ENCODE results near the gene SLFN13. TPM values are rescaled to one million over a fixed set of nuclear protein-coding genes. Genes with fewer than 3 reads are reported as not detected.
A peak's percentile ranks its signal among the peaks of the same experiment; 100 is the strongest.

The SLFN13 gene
- total and polyA plus RNA-seq, 2 donors (not counting 1 experiment from before 2014, with no cell fraction given) = 1.3 to 2.0 TPM

GRCh38 chr17:35449371-35449931, 885 bp upstream of the SLFN13 start:
- H3K9ac ChIP-seq (ENCODE audit: insufficient read depth, low read length) = no peak overlapping the region
- DNase-seq (ENCODE audit: low read depth in 2 of 2) = peak; percentile 38 to 40
- peak; percentile 51 for TF ChIP-seq EZH2 (IDR thresholded peaks at IDR 0.05; ENCODE audit: low read length, missing control alignments)
- no peak for TF ChIP-seq CTCF (conservative IDR thresholded peaks at IDR 0.05 in 1 of 2, IDR thresholded peaks at IDR 0.05 in 1 of 2; ENCODE audit: low read depth in 1 of 2, low read length in 2 of 2)
- H3K4me1 ChIP-seq (ENCODE audit: control insufficient read depth, extremely low read depth, insufficient read depth, low read length) = no peaks in the 10 kb centered on the region
- no peaks in the 10 kb centered on the region for H3K79me2 ChIP-seq (ENCODE audit: control insufficient read depth, insufficient read depth, low read length)
- H3K27me3 ChIP-seq (ENCODE audit: control insufficient read depth, insufficient read depth, low read length) = peaks cover 6% of the 10 kb centered on the region
- no peaks in the 10 kb centered on the region for H3K9me3 ChIP-seq (ENCODE audit: control insufficient read depth, insufficient read depth, low read depth, low read length)
- no peak overlapping the region for H3K27ac ChIP-seq (ENCODE audit: insufficient read depth, low read length)
- peak overlapping the region; percentile 19 for H2AFZ ChIP-seq (ENCODE audit: low read length)
- H3K4me3 ChIP-seq (replicated peaks in 1 of 4; ENCODE audit: control extremely low read depth in 1 of 4, insufficient read depth in 1 of 4, low read depth in 3 of 4, low read length in 4 of 4) = peak overlapping the region in 2 of 4 experiments; percentile 41 to 62
- no peaks in the 10 kb centered on the region for H3K36me3 ChIP-seq (ENCODE audit: control insufficient read depth, insufficient read depth, low read length)
- peak overlapping the region; percentile 69 for H3K4me2 ChIP-seq (ENCODE audit: extremely low read depth, insufficient read depth, low read length)
- H4K20me1 ChIP-seq (ENCODE audit: control insufficient read depth, extremely low read depth, insufficient read depth, low read length) = no peaks in the 10 kb centered on the region

GRCh38 chr17:35448899-35449227, 297 bp upstream of the SLFN13 start:
- Histone ChIP-seq H3K9me3 (ENCODE audit: control insufficient read depth, insufficient read depth, low read depth, low read length) (no peaks in the 10 kb centered on the region), H3K4me1 (ENCODE audit: control insufficient read depth, extremely low read depth, insufficient read depth, low read length) (no peaks in the 10 kb centered on the region), H3K9ac (ENCODE audit: insufficient read depth, low read length) (no peak overlapping the region), H2AFZ (ENCODE audit: low read length) (peak overlapping the region; percentile 83), H3K79me2 (ENCODE audit: control insufficient read depth, insufficient read depth, low read length) (no peaks in the 10 kb centered on the region), H3K36me3 (ENCODE audit: control insufficient read depth, insufficient read depth, low read length) (no peaks in the 10 kb centered on the region), H4K20me1 (ENCODE audit: control insufficient read depth, extremely low read depth, insufficient read depth, low read length) (no peaks in the 10 kb centered on the region), H3K4me2 (ENCODE audit: extremely low read depth, insufficient read depth, low read length) (peak overlapping the region; percentile 83), H3K27ac (ENCODE audit: insufficient read depth, low read length) (no peak overlapping the region), H3K27me3 (ENCODE audit: control insufficient read depth, insufficient read depth, low read length) (peaks cover 2% of the 10 kb centered on the region), H3K4me3 (replicated peaks in 1 of 4; ENCODE audit: control extremely low read depth in 1 of 4, insufficient read depth in 1 of 4, low read depth in 3 of 4, low read length in 4 of 4) (peak overlapping the region; percentile 33 to 64 (median 56))
- peak; percentile 38 for TF ChIP-seq EZH2 (IDR thresholded peaks at IDR 0.05; ENCODE audit: low read length, missing control alignments)
- no peak for TF ChIP-seq CTCF (conservative IDR thresholded peaks at IDR 0.05 in 1 of 2, IDR thresholded peaks at IDR 0.05 in 1 of 2; ENCODE audit: low read depth in 1 of 2, low read length in 2 of 2)
- DNase-seq (ENCODE audit: low read depth in 2 of 2) = no peak

GRCh38 chr17:35447499-35447898, 1.1 kb downstream of the SLFN13 start:
- no peaks in the 10 kb centered on the region for H3K9me3 ChIP-seq (ENCODE audit: control insufficient read depth, insufficient read depth, low read depth, low read length)
- no peak overlapping the region for H3K27ac ChIP-seq (ENCODE audit: insufficient read depth, low read length)
- no peak overlapping the region for H3K4me2 ChIP-seq (ENCODE audit: extremely low read depth, insufficient read depth, low read length)
- no peaks in the 10 kb centered on the region for H3K79me2 ChIP-seq (ENCODE audit: control insufficient read depth, insufficient read depth, low read length)
- no peaks in the 10 kb centered on the region for H3K4me1 ChIP-seq (ENCODE audit: control insufficient read depth, extremely low read depth, insufficient read depth, low read length)
- H3K27me3 ChIP-seq (ENCODE audit: control insufficient read depth, insufficient read depth, low read length) = no peaks in the 10 kb centered on the region
- no peaks in the 10 kb centered on the region for H3K36me3 ChIP-seq (ENCODE audit: control insufficient read depth, insufficient read depth, low read length)
- H2AFZ ChIP-seq (ENCODE audit: low read length) = no peak overlapping the region
- H3K9ac ChIP-seq (ENCODE audit: insufficient read depth, low read length) = no peak overlapping the region
- no peak overlapping the region for H3K4me3 ChIP-seq (replicated peaks in 1 of 4; ENCODE audit: control extremely low read depth in 1 of 4, insufficient read depth in 1 of 4, low read depth in 3 of 4, low read length in 4 of 4)
- TF ChIP-seq EZH2 (IDR thresholded peaks at IDR 0.05; ENCODE audit: low read length, missing control alignments) (no peak), CTCF (conservative IDR thresholded peaks at IDR 0.05 in 1 of 2, IDR thresholded peaks at IDR 0.05 in 1 of 2; ENCODE audit: low read depth in 1 of 2, low read length in 2 of 2) (no peak)
- no peak for DNase-seq (ENCODE audit: low read depth in 2 of 2)
- no peaks in the 10 kb centered on the region for H4K20me1 ChIP-seq (ENCODE audit: control insufficient read depth, extremely low read depth, insufficient read depth, low read length)

Data from fibroblast of lung (primary cell).